ENCODE data around the gene CYP2S1.
"Not testable (repeated sequence)": the region's sequence is repeated elsewhere in the genome, so short reads cannot be mapped to it uniquely, and the experiment has no call there.

The CYP2S1 gene

DNA sequence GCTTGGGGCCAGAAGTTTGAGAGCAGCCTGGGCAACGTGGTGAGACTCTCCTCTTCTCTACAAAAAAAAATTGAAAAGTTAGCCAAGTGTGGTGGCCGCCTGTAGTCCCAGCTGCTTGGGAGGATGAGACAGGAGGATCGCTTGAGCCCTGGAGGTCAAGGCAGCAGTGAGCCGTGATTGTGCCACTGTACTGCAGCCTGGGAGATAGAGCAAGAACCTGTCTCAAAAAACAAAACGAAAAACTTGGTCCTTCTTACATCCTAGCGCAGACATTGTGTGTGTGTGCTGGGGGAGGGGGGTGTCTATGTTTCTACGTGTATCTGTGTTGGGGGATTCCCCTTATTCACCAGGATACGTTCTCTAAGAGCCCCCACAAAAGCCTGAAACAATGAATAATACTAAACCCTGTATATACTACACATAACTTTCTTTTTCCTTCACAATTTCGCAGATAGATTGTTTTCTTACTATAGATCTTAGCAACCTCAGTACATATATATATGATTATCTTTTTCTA lies 33.9 kb downstream of the CYP2S1 start:
- TF ChIP-seq, protein P1, sequence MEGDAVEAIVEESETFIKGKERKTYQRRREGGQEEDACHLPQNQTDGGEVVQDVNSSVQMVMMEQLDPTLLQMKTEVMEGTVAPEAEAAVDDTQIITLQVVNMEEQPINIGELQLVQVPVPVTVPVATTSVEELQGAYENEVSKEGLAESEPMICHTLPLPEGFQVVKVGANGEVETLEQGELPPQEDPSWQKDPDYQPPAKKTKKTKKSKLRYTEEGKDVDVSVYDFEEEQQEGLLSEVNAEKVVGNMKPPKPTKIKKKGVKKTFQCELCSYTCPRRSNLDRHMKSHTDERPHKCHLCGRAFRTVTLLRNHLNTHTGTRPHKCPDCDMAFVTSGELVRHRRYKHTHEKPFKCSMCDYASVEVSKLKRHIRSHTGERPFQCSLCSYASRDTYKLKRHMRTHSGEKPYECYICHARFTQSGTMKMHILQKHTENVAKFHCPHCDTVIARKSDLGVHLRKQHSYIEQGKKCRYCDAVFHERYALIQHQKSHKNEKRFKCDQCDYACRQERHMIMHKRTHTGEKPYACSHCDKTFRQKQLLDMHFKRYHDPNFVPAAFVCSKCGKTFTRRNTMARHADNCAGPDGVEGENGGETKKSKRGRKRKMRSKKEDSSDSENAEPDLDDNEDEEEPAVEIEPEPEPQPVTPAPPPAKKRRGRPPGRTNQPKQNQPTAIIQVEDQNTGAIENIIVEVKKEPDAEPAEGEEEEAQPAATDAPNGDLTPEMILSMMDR (IDR thresholded peaks at IDR 0.05; ENCODE audit: control insufficient read depth, insufficient read depth, low read depth, low read length, missing control alignments) = no peak
- H3K4me3 ChIP-seq (ENCODE audit: control insufficient read depth, low read depth, low read length) = peak overlapping the region; percentile 13; the same call in 1 of the 2 replicates
- DNase-seq (ENCODE audit: low read depth) = no peak

DNA sequence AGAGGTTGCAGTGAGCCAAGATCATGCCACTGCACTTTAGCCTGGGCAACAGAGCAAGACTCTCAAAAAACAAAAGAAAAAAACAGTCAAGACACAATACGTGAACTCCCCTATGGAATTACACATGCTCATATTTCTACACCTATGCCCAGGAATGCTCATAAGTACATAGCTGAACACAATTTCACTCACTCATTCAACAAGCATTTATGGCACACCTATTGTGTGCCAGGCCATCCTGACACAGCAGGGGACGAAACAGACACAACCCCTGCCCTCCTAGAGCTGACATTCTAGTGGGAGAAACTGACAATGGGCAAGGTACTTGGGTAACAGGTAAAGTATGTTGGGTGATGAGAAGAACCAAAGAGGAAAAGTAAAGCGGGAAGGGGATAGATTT lies 35.5 kb downstream of the CYP2S1 start:
- TF ChIP-seq, protein P1 (IDR thresholded peaks at IDR 0.05; ENCODE audit: control insufficient read depth, insufficient read depth, low read depth, low read length, missing control alignments) = no peak
- no peak overlapping the region for H3K4me3 ChIP-seq (ENCODE audit: control insufficient read depth, low read depth, low read length)
- no peak for DNase-seq (ENCODE audit: low read depth)

DNA sequence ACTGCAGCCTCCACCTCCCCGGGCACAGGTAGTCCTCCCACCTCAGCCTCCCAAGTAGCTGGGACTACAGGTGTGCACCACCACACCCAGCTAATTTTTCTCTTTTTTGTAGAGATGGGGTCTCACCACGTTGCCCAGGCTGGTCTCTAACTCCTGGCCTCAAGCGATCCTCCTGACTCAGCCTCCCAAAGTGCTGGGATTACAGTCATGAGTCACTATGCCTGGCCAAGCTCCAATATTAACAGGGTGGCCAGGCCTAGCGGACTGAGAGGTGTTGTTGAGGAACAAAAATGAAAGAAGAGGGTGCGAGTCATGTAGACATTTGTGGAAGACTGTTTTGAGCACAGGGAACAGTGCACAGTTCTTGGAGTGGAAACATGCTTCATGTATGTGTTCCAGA lies 36.3 kb downstream of the CYP2S1 start:
- H3K4me3 ChIP-seq (ENCODE audit: control insufficient read depth, low read depth, low read length); DNase-seq (ENCODE audit: low read depth): not testable (repeated sequence)

DNA sequence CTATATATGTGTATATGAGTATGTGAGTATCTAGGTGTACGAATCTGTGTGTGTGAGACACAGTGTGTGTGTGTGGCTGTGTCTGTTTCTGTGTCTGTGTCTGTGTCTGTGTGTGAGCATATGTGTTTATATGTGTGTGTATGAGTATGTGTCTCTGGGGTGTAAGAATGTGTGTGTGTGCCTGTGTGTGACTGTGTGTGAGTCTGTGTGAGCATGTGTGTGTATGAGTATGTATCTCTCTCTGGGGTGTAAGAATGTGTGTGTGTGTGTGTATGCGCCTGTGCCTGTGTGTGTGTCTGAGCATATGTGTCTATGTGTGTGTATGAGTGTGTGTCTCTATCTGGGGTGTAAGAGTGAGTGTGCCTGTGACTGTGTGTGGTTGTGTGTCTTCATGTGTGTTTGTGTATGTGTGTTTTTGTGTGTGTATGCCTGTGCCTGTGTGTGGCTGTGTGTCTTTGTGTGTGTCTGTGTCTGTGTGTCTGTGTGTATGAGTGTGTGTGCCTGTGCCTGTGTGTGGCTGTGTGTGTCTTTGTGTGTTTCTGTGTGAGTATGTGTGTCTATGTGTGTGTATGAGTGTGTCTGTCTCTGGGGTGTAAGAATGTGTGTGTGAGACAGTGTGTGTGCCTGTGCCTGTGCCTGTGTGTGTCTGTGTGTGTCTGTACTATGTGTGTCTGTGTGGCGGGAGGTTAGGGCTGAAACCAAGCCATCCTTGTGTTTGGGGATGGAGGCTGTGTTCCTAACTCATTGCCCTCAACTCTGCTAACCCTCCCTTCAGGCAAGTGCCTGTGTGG lies 37.2 kb downstream of the CYP2S1 start:
- TF ChIP-seq, protein P1 (IDR thresholded peaks at IDR 0.05; ENCODE audit: control insufficient read depth, insufficient read depth, low read depth, low read length, missing control alignments) = no peak
- no peak for DNase-seq (ENCODE audit: low read depth)
- H3K4me3 ChIP-seq (ENCODE audit: control insufficient read depth, low read depth, low read length) = no peak overlapping the region

DNA sequence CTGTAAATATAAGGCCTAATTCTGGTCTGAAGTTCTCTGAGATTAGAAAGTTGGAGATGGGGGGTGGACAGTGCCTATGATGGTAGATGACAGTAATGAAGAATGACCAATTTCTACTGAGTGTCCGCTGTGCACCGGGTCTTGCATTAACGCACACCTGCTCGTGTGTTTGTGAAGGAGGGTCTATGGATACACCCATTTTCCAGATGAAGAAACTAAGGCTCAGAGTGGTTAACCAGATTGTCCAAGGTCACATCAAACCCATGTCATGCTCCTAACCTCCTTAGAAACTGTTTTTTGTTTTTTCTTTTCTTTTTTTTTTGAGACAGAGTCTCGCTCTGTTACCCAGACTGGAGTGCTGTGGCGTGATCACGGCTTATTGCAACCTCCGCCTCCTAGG lies 39.7 kb downstream of the CYP2S1 start:
- no peak overlapping the region for H3K4me3 ChIP-seq (ENCODE audit: control insufficient read depth, low read depth, low read length)
- no peak for DNase-seq (ENCODE audit: low read depth)
- TF ChIP-seq, protein P1 (IDR thresholded peaks at IDR 0.05; ENCODE audit: control insufficient read depth, insufficient read depth, low read depth, low read length, missing control alignments) = no peak

DNA sequence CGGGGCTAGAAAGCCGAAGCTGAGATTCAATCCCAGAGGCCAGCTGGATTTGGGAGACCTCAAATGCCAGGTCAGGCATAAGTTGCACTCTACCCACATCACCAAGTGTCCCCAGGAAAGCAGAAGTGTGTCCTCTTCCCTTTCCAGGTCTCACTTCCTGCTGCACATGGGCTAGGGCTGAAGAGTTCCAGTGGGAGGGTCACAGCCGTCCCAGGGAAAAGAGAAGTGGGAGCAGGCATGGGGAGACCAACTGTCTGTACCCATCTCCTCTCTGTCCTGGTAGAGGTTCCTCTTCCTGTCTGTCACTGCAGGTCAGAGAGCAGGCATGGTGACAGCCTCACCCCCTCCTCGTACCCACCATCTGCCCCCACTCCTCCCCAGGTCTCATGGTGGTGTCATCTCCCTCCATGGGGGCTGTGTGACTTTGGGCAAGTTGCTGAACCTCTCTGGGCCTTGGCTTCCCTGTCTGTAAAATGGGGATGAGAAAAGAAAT lies 40.8 kb downstream of the CYP2S1 start:
- H3K4me3 ChIP-seq (ENCODE audit: control insufficient read depth, low read depth, low read length) = no peak overlapping the region
- TF ChIP-seq, protein P1 (IDR thresholded peaks at IDR 0.05; ENCODE audit: control insufficient read depth, insufficient read depth, low read depth, low read length, missing control alignments) = no peak
- DNase-seq (ENCODE audit: low read depth) = no peak

DNA sequence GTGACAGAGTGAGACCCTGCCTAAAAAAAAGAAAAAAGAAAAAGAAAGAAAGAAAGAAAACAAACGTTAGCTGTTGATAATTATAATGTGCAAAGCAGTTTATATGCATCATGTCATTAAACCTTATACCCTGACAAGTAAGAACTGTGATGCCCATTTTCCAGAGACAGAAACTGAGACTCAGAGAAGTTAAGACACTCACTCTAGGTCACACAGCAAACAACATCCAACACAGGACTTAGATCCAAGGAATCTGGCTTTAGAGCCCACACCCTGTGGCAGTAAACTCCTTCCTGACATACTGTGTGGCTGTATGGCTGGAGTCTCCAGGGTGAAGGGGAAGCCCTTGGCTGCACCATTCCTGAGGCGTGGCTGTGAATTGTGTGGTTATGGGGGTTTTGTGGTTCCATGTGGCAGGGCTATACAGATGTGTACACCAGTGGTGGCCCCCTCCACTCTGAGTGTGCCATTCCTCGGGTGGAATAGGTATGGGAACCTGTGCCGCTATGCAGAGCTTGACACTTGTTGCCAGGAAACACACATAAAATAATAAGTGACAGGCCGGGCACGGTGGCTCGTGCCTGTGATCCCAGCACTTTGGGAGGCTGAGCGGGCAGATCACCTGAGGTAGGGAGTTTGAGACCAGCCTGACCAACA lies 41.6 kb downstream of the CYP2S1 start:
- no peak for DNase-seq (ENCODE audit: low read depth)
- TF ChIP-seq, protein P1 (IDR thresholded peaks at IDR 0.05; ENCODE audit: control insufficient read depth, insufficient read depth, low read depth, low read length, missing control alignments) = no peak
- H3K4me3 ChIP-seq (ENCODE audit: control insufficient read depth, low read depth, low read length) = no peak overlapping the region

Data from AG09309 (cell line).